ENCODE measurements around the gene IFT43. TPM values are rescaled to one million over a fixed set of nuclear protein-coding genes. Genes with fewer than 3 reads are reported as not detected.

IFT43 gene
- total and polyA plus RNA-seq, 9 of the 15 experiments (the other 6 are each of a cell fraction or from before 2014, with no cell fraction given), result 4.9 to 12.8 (median 8.0) TPM

DNA sequence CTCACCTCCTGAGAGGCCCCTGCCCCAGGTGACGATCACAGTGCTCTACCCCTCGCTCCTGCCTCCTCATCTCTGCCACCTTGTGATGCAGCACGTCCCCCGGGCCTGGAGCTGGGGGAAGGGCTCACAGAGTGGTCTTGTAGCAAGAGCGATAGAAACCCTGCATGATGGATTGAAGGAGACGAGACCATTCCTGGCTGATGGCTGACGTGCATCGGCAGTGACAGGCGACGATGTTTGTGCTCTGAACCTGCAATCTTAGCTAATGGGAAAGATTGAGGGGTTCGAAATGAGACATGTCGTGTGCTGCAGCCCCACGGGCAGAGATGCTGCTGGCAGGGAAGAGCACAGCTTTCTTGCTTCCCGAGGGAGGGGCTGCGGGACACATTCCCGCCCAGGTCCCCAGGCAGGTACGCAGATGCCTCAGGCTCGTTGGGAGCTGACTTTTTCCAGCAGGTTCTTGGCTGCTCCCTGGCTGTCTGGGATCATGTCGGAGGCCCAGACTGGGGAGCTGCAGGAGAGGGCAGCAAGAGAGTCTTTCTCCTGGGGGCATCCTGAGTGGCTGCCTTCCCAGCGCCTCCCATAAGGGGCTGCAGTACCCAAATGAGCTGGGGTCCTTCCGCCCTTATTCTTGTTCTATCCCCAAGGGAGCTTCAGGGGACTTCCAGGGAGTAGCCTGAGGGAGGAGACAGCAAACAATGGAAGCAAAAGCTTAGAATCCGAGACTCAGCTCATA lies 127.5 kb downstream of the IFT43 start (continued):
- TF ChIP-seq FIP1L1 (IDR thresholded peaks at IDR 0.05; ENCODE audit: low read depth, low read length, poor library complexity, severe bottlenecking), result no peak

GRCh38 chr14:76113691-76114090 lies 128.1 kb downstream of the IFT43 start:
- 0 out of 2 replicates have a peak, but pooled peaks cover 2% of the 10 kb centered on the region for H4K20me1 ChIP-seq (replicated peaks; ENCODE audit: control insufficient read depth, insufficient read depth, low read length)
- DNase-seq (ENCODE audit: extremely low read depth in 1 of 4, low spot score in 3 of 4) (no peak), FAIRE-seq (no peak), ATAC-seq (no peak)
- WGBS (ENCODE audit: insufficient coverage, low coverage, missing lambda C conversion rate), result 0% methylated on average over 7 of the region's 8 CpGs
- H3K4me1 ChIP-seq (replicated peaks in 1 of 2; ENCODE audit: control insufficient read depth in 2 of 2, insufficient read depth in 2 of 2, low read length in 2 of 2), result peaks cover 0 to 8% of the 10 kb centered on the region in 2 experiments; a peak in 2 of 5 replicates
- no peak overlapping the region for H3K27ac ChIP-seq (ENCODE audit: extremely low read depth, low read depth, low read length)
- intact Hi-C loops (cut with micrococcal nuclease), result no loop called here
- no peaks in the 10 kb centered on the region for H3K36me3 ChIP-seq (ENCODE audit: control insufficient read depth, insufficient read depth, low read length)
- POLR2A ChIA-PET, result interaction anchor here (0.6 to 1.1 kb wide), 2 partner anchors 8 to 11 kb away, joined by 3 to 4 read pairs; no protein-coding TSS in a partner anchor
- no TSS peak for BruUV-seq (replicated peaks)
- no peak overlapping the region for H3K4me3 ChIP-seq
- peaks cover 0 to 77% of the 10 kb centered on the region in 2 experiments; a peak in 3 of 5 replicates for H3K27me3 ChIP-seq (ENCODE audit: control insufficient read depth in 2 of 2, insufficient read depth in 2 of 2, low read length in 2 of 2)
- H3K79me2 ChIP-seq (ENCODE audit: control insufficient read depth, insufficient read depth, low read length), result no peaks in the 10 kb centered on the region
- no peak overlapping the region for H3K4me2 ChIP-seq (ENCODE audit: insufficient read depth, low read length)
- no peak overlapping the region for H2AFZ ChIP-seq (ENCODE audit: low read depth, low read length)
- CTCF ChIA-PET (ENCODE audit: low intra/inter-chr PET ratio), result no interaction called here
- H3K9ac ChIP-seq (ENCODE audit: insufficient read depth in 1 of 2, low read depth in 2 of 2, low read length in 2 of 2), result no peak overlapping the region
- H3K9me3 ChIP-seq (replicated peaks; ENCODE audit: control insufficient read depth, insufficient read depth, low read depth, low read length), result no peaks in the 10 kb centered on the region
- H3K9me1 ChIP-seq (ENCODE audit: control insufficient read depth, insufficient read depth, low read length), result no peaks in the 10 kb centered on the region
- in situ Hi-C loops (cut with MboI), result no loop called here
- TF ChIP-seq KAT2B (IDR thresholded peaks at IDR 0.05; ENCODE audit: low read depth, low read length) (no peak), MLLT1 (IDR thresholded peaks at IDR 0.05) (no peak), HDAC8 (tag; IDR thresholded peaks at IDR 0.05) (no peak), WHSC1 (IDR thresholded peaks at IDR 0.05; ENCODE audit: low read length) (no peak), TCFL5 (CRISPR knock-in tag; conservative IDR thresholded peaks at IDR 0.05) (no peak), CAMTA2 (CRISPR knock-in tag; conservative IDR thresholded peaks at IDR 0.05) (no peak), ZNF586 (CRISPR knock-in tag; conservative IDR thresholded peaks at IDR 0.05) (no peak), ZNF217 (CRISPR knock-in tag; IDR thresholded peaks at IDR 0.05) (no peak)
- TF ChIP-seq, protein P1, sequence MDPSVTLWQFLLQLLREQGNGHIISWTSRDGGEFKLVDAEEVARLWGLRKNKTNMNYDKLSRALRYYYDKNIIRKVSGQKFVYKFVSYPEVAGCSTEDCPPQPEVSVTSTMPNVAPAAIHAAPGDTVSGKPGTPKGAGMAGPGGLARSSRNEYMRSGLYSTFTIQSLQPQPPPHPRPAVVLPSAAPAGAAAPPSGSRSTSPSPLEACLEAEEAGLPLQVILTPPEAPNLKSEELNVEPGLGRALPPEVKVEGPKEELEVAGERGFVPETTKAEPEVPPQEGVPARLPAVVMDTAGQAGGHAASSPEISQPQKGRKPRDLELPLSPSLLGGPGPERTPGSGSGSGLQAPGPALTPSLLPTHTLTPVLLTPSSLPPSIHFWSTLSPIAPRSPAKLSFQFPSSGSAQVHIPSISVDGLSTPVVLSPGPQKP (CRISPR knock-in tag; IDR thresholded peaks at IDR 0.05), result no peak
- TF ChIP-seq, protein P2, sequence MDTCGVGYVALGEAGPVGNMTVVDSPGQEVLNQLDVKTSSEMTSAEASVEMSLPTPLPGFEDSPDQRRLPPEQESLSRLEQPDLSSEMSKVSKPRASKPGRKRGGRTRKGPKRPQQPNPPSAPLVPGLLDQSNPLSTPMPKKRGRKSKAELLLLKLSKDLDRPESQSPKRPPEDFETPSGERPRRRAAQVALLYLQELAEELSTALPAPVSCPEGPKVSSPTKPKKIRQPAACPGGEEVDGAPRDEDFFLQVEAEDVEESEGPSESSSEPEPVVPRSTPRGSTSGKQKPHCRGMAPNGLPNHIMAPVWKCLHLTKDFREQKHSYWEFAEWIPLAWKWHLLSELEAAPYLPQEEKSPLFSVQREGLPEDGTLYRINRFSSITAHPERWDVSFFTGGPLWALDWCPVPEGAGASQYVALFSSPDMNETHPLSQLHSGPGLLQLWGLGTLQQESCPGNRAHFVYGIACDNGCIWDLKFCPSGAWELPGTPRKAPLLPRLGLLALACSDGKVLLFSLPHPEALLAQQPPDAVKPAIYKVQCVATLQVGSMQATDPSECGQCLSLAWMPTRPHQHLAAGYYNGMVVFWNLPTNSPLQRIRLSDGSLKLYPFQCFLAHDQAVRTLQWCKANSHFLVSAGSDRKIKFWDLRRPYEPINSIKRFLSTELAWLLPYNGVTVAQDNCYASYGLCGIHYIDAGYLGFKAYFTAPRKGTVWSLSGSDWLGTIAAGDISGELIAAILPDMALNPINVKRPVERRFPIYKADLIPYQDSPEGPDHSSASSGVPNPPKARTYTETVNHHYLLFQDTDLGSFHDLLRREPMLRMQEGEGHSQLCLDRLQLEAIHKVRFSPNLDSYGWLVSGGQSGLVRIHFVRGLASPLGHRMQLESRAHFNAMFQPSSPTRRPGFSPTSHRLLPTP (IDR thresholded peaks at IDR 0.05; ENCODE audit: borderline replicate concordance, extremely low read depth, insufficient read length), result no peak
- TF ChIP-seq, protein P3, sequence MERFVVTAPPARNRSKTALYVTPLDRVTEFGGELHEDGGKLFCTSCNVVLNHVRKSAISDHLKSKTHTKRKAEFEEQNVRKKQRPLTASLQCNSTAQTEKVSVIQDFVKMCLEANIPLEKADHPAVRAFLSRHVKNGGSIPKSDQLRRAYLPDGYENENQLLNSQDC (CRISPR knock-in tag; IDR thresholded peaks at IDR 0.05), result no peak
- TF ChIP-seq, protein P4, sequence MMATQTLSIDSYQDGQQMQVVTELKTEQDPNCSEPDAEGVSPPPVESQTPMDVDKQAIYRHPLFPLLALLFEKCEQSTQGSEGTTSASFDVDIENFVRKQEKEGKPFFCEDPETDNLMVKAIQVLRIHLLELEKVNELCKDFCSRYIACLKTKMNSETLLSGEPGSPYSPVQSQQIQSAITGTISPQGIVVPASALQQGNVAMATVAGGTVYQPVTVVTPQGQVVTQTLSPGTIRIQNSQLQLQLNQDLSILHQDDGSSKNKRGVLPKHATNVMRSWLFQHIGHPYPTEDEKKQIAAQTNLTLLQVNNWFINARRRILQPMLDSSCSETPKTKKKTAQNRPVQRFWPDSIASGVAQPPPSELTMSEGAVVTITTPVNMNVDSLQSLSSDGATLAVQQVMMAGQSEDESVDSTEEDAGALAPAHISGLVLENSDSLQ (IDR thresholded peaks at IDR 0.05), result no peak

Measured in K562 (cell line).